Left renal cortex interstitium (tissue), 4 donors: ENCODE data around the gene P2RX6. TPM values are rescaled to one million over a fixed set of nuclear protein-coding genes. Genes with fewer than 3 reads are reported as not detected.
"Not testable (repeated sequence)": the region's sequence is repeated elsewhere in the genome, so short reads cannot be mapped to it uniquely, and the experiment has no call there.

Experiments used
- DNase-seq, 4 donors: peaks; one replicate each; pipeline ENCODE4 v3.0.0-alpha.2; 2013; ENCODE audit warnings: low read depth in 4 of 4, low spot score in 2 of 4, missing footprints in 1 of 4
- polyA plus RNA-seq, 4 donors: library from polyadenylated mRNA; unstranded; fragments of 120-200 nt; gene quantifications; one replicate each; pipeline ENCODE4 v1.2.1, GENCODE V29; 2013; ENCODE audit not compliant: insufficient read length in 4 of 4

Gene P2RX6
- polyA plus RNA-seq, 4 donors: 0.92 to 2.3 (median 1.8) TPM

DNA sequence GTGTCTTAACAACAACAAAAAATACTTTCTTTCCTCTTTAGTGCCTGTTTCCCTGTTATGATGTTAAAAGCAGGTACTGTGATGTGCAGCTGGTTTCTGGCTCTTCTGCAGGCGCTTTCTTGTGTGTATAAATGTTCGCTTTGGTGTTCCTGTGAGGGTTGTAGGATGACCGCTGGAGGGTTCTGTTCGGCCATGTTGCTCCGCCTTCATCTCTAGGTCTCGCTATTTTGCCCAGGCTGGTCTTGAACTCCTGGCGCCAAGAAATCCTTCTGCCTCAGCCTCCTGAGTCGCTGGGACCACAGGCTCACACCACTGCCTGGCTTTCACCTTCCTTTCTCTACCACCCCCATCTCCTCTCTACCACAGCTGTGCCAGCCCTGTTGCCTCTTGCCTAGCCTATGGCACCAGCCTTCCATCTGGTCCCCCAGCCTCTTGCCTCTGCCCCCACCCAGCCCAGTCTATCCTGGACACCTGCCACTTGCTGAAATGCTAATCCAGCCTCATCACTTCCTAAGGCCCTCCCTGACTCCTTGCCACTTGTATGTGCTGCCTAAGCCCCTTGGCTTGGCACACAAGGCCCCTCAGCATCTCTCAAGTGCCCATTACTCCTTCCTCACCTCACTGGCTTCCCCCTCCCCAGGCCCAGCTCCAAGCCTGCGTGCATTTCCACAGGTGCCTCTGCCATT is 36.3 kb downstream of the P2RX6 start:
- no peak for DNase-seq

DNA sequence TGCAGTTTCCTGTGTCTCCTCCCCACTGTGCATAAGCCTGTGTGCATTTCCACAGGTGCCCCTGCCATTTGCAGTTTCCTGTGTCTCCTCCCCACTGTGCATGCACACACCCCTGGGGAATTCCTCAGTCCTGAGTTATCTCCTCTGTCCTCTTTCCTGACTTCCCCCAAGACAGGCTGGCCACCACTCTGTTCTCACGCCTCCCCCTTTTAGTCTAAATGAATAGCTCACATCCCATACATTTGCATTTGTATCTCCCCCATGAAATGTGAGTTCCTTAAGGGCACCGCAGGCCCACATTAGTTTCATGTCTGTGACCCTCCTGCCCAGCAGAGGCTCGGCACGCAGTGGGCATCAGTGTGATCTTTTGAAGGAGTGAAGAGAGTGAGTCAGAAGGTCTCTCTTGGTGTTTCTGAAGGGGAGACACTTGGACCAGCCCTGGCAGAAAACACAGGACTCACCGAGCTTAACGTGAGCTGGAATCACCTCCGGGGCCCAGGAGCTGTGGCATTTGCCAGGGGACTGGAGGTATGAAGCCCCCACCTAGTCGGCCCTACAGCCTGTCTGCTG is 37.0 kb downstream of the P2RX6 start:
- DNase-seq: no peak

DNA sequence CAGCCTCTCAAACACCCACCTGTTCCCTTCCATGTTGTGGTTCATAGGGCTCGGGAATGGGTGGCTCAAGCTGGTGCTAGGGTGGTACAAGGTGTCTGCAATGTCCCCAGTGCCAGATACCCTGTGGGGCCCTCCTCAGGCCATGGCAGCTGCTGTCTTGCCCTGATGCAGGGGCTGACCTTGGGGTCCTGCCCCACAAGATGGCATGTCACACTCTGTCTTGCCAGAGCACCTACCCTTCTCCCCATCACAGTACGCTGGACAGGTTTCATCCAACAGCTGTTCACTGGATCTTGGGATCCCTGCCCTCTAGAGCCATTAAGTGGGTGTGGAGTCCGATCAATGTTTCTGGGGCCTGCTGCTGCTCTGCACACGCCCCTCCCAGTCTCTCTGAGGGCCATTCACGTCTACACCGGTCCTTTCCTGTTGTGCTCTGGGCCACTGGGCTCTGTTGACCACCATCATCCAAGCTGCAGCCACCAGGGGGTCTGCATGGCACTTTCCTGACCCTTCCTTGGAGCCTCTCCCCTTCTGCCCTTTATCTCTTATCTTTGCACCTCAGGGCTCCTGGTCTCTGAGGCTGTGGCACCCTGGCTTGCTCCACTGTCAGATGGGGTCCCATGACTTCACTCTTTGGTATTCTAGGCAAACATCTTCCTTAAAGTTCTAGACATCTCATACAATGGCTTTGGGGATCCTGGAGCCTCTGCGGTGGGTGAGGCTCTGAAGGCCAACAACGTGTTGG is 37.9 kb downstream of the P2RX6 start:
- no peak for DNase-seq

DNA sequence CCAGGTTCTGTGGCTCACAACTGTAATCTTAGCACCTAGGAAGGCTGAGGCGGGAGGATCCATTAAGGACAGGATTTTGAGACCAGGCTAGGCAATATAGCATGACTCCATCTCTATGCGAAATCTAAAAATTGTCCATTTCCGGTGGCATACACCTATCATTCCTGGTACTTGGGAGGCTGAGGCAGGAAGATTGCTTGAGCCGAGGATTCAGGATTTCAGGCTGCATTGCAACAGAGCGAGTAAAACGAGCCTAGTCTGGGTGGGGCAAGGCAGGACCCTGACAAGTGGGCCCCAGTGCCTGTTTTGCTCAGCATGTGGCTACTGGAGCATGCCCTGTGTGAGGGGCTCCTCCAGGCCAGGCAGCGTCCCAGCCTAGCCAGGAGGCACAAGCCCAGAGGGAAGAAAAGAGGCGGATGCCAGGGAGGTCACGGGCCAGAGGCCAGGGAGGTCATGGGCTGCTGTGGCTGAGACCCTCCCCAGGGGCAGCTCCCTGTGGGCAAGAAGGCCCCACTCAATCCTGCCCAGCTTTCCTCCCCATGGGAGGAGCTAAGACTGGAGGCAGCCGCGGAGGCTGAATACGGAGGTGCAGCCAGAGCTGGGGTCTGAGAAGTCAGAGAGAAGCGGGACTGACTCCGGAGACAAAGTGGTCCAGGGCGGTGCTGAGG is 39.2 kb downstream of the P2RX6 start:
- no peak for DNase-seq

DNA sequence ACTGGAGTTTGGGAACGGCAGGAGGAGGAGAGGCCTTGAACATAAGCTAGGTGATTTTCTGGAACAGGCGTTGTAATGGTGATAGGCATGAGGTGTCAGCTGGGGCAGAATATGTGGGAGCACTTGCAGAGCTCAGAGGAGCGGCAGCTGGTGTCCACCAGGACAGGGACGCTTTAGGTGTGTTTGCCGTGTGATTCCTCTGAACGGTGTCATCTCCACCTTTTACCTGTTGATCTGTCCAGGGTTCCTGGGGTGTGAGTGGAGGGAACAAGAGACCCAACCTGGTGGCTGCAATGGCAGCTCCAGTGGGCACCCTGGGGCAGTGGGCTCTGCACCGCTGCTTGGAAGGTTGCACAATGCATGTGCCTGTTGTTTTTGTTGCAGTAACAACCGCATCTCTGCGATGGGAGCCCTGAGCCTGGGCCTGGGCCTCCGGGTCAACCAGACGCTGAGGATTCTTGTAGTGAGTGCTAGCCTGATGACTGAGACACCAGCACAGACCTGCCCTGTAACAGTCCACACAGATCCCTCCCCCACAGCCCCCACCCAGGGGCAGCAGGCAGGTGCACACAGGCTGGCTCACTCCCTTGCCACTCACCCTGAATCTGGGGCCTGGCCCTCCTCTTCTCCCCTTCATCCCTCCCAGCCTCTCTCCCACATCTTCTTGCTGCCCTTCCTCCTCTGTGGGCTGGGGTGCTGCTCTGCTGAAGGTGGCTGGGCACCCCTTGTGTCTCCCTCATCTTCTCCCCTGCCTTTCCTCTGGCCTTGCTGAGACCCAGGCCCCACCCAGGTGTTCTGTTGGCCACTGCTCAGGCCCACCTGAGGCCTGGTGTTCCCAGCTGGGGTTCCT is 40.0 kb downstream of the P2RX6 start:
- no peak for DNase-seq

DNA sequence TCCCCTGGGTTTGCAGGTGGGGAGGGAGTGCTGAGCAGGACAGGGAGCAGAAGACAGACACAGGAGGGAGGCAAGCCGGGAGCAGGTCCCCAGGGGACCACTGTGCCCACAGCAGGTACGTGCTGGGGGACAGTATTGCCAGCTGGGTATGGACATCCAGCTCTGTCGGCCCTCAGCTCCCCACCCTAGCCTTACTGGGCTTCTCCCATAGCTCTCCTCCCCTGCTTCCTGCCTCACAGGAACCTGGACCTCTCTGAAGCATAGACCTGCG is 40.5 kb downstream of the P2RX6 start:
- no peak for DNase-seq

DNA sequence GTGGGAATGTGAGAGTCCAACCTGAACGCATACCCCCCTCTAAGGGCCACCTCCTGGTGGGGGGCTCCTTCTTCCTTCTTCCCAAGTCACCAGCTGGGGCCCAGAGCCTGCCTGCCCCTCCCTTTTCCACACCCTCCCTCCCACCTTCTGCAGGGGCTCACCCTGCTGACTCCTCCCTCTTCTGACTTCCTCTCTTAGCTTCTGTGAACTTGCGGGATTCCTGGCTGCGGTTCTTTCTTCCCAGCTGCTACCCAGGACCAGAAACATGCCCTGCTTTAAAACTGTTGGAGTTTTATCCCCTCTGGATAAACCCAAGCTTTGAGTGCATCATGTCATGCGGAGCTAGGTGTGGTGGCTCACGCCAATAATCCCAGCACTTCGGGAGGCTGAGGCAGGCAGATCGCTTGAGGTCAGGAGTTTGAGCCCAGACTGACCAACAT is 40.9 kb downstream of the P2RX6 start:
- DNase-seq: no peak

DNA sequence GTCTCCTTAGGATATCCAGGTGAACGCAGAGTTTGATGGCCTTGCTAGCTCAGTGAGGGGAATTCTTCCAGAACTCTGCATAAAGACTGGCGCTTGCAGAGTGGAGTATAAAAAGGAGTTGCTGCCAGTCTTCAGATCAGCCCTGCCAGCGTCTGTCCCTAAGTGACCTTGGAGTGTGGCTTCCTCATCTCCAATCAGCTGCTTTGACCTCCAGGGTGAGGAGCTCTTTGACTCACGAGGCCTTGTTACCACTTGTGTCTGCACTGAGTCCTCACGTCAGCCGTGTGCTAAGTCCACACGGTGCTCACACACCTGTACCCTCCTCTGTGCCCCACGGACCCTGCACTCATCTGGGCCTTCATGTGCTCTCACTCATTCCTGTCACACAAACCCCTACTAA is 45.4 kb downstream of the P2RX6 start:
- not testable (repeated sequence) for DNase-seq

DNA sequence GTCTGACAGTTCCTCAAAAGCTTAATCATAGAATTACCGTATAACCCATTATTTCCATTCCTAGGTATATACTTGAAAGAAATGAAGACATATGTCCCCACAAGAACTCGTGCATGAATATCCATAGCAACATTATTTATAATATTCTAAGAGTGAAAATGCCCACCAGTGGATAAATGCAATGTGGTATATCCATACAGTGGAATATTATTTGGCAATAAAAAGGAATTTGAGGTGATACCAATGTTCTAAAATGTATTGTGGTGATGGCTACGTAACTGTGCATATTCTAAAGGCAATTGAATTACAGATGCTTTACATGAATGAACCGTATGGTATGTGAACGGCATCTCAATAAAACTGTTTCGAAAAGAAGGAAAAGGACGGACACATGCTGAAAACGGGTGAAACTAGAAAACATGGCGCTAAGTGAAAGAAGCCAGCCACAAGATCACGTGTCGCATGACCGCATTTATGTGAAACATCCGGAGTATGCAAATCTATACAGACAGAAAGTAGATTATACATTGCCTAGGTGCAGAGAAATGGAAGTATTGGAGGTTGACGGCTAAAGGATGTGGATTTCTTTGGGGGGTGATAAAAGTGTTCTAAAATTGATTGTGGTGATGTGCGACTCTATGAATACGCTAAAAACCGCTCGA is 46.8 kb downstream of the P2RX6 start:
- DNase-seq: not testable (repeated sequence)

DNA sequence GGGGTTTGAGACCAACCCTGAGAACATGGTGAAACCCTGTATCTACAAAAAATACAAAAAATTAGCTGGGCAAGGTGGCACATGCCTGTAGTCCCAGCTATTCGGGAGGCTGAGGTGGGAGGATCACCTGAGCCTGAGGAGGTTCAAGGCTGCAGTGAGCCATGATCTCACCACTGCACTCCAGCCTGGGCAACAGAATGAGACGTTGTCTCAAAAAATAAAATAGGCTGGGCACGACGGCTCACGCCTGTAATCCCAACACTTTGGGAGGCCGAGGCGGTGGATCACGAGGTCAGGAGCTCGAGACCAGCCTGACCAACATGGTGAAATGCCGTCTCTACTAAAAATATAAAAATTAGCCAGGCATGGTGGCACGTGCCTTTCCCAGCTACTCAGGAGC is 49.5 kb downstream of the P2RX6 start:
- not testable (repeated sequence) for DNase-seq

DNA sequence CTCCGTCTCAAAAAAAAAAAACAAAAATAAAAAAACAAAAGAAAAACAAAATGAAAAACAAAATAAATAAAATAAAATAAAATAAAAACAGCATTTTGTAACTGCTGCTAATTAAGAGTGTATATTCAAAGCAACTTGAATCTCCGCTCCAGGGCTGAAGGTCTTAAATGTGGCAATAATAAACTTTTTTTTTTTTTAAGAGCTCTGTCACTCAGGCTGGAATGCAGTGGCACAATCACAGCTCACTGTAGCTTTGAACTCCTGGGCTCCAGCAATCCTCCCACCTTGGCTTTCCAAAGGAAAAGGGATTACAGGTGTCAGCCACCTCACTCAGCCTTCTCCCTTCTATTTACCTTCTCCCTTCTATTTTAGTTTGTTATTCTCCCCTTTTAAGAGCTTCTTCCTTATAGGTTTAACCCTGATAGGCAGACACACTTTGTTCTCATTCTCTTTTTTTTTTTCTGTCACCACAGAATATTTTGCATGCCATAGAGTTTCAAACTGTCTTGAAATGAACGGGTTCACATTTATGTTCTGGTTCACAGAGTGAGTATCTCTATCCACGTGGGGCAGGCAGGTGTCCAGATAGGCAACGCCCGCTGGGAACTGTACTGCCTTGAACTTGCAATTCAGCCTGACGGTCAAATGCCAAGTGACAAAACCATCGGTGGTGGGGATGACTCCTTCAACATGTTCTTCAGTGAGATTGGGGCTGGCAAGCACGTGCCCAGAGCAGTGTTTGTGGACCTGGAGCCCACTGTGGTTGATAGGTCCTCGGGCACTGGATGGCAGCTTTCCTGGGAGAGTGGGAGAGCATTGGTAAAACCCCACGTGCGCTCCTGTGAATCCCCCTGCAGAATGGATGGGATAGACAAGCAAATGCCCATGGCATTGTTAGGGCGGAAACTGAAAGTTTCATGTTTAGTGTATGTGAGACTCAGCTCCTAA is 50.2 kb downstream of the P2RX6 start:
- DNase-seq: no peak

DNA sequence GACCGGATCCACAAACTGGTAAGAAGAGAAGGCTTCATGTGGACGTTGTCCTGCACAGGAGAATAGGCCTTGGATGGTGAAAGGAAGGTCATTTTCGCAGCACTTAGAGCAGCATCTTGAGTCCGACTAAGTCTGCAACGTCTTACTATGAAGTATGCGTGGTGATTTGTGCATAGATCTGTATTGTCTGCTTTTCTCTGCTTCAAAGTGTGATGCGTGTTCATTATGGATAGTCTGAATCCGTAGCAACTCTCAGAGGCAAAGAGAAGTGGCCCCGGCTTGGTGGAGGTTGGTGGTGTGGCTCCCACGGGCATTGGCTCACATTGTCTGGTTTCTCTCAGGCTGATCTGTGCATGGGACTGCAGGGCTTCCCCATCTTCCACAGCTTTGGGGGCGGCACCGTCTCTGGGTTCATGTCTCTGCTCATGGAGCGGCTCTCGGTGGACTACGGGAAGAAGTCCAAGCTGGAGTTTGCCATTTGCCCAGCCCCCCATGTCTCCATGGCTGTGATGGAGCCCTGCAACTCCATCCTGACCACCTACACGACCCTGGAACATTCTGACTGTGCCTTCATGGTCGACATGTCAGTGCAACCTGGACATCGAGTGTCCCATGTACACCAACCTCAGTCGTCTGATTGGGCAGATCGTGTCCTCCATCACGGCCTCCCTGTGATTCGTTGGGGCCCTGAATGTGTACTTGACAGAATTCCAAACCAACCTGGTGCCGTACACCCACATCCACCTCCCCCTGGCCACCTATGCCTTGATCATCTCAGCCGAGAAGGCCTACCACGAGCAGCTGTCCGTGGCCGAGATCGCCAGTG is 52.3 kb downstream of the P2RX6 start:
- no peak for DNase-seq

DNA sequence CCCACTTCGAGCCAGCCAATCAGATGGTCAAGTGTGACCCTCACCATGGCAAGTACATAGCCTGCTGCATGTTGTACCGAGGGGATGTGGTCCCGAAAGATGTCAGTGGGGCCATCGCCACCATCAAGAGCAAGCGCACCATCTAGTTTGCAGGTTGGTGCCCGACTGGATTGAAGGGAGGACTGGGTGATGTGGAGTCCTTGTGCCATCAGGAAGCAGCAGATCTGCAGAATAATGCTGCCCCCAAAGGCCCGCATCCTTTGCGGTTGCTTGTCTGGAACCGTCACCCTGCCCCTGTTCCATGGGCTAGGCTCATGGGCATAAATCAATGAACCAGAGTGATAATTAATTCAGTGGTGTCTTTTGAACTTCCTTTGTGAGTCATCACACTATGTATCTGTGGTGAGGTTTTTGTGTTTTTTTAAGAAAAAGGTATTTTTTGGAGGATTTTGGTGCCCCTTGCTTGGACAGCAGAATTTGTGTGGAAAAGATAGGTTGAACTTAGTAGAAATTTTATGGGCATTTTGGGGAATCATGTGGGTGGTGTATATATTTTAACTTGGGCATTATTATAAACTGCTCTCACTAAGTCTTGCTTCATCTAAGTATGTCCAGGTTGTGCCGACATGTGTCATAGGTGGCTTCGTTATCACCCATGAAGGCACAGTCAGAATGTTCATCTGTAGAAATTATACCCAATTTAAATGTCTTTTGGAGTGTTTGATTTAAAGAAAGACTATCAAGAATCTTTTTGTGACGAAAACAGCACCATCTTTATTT is 53.1 kb downstream of the P2RX6 start:
- DNase-seq: no peak

DNA sequence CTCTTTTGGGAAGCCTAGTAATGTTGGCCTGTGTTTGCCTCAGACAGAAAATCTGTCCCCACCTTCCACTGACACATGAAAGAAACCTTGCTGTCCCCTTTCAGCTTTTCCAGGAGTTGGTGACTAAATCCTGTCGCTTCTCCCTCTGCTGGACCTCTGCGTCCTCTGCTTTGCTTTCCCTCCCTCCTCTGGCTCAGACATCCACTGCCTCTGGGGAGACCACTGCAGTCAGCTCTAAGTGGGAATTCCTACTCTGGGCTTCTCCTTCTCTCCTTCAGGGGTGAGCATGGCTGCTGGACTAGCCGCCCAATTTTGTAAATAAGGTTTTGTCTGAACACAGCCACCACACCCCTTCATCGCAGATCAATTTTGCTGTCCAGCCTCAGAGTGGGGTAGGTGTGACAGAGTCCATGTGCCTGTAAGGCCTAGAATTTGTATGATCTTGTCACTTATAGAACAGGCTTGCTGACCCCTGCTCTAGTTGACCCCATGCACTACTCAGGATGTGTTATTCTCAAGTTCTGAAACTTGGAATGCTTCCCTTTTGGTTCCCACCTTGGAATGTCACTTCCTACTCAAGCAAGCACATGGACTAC is 53.8 kb downstream of the P2RX6 start:
- no peak for DNase-seq

DNA sequence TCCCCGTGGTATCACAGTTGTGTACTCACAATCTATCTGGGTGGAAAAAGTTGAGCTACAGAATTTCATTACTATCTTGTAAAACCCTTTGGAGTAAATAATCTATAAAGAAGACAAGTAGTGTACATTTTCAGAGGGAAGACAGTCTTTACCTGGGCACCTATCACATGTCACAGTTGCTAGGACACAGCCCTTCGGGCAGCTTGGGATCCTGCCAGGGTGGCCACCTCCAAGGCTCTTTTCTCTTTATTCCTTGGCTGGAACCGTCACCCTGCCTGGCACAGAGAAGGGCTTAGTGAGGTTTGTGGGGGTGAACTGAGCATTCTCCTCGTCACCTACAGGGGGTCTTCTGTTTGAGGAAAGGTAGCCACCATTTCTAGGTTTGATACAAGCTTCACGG is 54.4 kb downstream of the P2RX6 start:
- DNase-seq: no peak

DNA sequence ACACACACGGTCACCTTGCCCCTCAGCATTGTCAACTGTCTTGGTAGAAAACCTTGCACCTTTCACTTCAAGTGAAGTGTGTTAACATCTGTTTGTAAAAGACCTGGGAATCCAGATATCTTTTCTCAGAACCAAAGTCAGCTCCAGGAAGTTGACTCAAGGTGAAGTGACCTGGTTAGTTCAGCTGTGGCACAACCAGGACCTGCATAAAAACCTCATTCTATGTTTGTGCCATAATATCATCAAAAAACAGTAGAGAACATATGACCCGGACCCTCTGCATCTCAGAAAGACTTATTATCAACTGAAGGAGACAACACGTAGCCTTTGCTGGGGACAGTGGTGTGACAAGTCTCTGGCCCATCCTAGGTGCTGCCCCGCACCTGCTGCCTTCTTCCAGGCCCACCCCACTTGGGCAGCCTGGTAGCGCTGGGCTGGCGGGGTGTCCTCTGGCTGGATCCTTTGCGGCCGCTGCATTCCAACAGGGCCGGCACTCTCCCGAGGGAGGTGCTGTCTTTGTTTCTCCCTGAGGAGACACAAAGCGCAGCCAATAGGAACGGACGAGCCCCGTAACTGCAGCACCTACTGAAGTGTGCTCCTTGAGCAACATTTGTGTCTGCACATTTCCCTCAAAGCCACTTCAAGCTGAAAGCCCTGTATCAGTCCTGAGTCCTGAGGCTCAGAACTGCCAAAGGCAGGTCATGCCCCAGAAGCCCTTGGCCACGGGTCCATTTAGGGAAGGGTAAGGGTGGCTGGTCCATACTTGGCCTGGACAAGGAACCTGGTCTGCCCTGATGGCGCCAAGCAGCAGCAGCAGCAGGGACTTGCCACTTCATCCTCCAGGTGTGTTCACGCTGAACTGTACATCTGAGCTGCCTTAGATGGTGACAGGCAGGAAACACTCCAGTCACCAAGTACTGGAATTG is 56.0 kb downstream of the P2RX6 start:
- DNase-seq: no peak
